Activated CD8-positive, alpha-beta memory T cell treated with anti-CD3 and anti-CD28 coated beads for 36 hours (primary cell): Measurements from ENCODE around the gene ADGRG6. TPM values are rescaled to one million over a fixed set of nuclear protein-coding genes. Genes with fewer than 3 reads are reported as not detected.
"Not testable (repeated sequence)": the region's sequence is repeated elsewhere in the genome, so short reads cannot be mapped to it uniquely, and the experiment has no call there.

Experiments used
- CTCF ChIA-PET: fragments of 350-600 bp; sonication (Branson Sonifier 250); formaldehyde crosslinking; loops from one replicate; lab custom pipeline; 2021; ENCODE audit warnings: antibody characterized with exemption; lab: Charles Lee
- POLR2A ChIA-PET: fragments of 350-600 bp; sonication (Branson Sonifier 250); formaldehyde crosslinking; loops from one replicate; lab custom pipeline; 2021; ENCODE audit warnings: antibody characterized with exemption; lab: Charles Lee
- total RNA-seq, 2 experiments: library from RNA; stranded (reverse); gene quantifications; one replicate each; pipeline ENCODE4 v1.2.3, GENCODE V29; 2021

Gene ADGRG6
- total RNA-seq = under 1 TPM; 0.67 to 0.73 TPM

GRCh38 chr6:142301651-142302391, at the start of gene ADGRG6:
ADGRG6 (plus strand) TSS chr6:142302007; CDS start chr6:142302330, 323 bp downstream.
- ChIA-PET CTCF (no interaction called here), POLR2A (no interaction called here)

DNA sequence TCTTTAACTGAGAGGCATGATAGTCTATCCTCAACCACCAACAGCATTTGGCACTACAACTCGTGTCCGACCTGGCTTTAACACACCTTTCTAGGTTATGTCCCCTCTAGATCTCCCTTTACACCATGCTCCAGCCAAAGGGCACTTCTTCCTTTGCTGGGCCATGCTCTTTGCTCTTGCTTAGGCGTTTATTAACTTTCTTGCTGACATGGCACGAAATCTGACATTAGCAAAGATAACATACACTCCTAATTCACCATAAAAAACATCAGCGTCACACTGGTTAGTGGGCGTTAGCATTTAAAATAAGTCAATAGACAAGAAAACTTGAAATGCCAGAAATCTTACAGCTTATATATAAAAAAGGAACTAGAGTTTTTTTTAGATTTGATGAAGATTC, 47.3 kb upstream of the ADGRG6 start:
- CTCF ChIA-PET = no interaction called here
- POLR2A ChIA-PET = no interaction called here

GRCh38 chr6:142255785-142256184, 46.0 kb upstream of the ADGRG6 start:
- POLR2A ChIA-PET = no interaction called here
- CTCF ChIA-PET = no interaction called here

GRCh38 chr6:142258305-142258704, 43.5 kb upstream of the ADGRG6 start:
- ChIA-PET CTCF (no interaction called here), POLR2A (no interaction called here)

- ChIA-PET CTCF (no interaction called here), POLR2A (no interaction called here)
These were observed 43.0 kb upstream of the ADGRG6 start for GRCh38 chr6:142258757-142259156.

DNA sequence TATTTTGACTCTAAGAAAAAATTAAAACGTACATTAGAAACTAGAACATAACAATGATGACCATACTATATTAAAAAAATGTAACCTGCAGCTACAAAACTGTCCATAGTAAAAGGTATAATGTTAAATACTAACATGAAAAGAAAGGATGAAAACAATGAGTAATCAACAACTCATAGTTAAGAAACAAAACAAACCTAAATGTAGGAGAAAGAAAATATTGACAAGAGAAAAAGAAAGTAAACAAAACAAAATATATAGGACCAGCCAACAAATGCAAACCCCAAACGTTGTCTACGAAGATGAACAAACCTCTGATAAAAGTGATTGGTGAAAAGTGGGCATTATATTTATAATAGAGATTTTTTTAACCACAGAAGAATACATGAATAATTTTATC, 41.1 kb upstream of the ADGRG6 start:
- POLR2A ChIA-PET = no interaction called here

GRCh38 chr6:142262231-142262630, 39.6 kb upstream of the ADGRG6 start:
- POLR2A ChIA-PET = no interaction called here
- CTCF ChIA-PET = no interaction called here

More for the DNA sequence above, 41.1 kb upstream of the ADGRG6 start:
- CTCF ChIA-PET = no interaction called here

DNA sequence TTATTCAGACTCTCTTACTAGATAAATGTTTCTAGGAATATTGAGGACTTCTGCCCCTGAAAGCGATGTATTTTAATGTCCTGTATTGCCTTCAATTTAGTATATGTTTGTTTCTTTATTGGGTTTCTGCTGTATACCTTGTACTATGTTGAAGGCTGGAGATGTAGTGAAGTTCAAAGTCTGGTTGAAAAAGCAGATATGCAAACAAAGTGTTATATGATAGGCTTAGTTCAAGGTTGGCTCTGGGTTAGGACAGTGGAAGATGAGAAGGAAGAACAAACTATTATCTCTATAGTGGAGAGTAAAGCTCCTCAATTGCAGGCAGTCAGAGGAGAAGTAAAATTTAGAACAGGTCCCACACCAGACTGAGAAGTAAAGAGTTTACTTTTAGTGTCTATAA, 36.3 kb upstream of the ADGRG6 start:
- ChIA-PET CTCF (no interaction called here), POLR2A (no interaction called here)

DNA sequence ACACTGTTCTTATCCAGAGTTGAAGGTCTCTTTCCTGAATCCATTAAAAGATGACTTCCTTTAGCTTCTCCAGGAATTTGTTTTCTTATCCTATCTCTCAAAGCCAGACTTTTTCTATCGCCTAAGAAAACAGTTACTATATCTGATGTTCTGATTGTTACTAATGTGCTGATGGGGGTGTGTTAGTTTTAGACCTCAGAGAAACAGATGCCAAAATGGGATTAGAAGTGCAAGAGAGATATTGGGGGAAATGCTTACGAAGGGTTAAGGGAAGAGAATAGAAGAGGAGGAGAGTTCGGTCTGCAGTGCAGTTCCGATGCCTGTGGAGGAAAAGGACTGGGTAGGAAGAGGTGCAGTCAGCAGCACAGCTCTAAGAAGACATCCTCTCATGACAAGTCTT, 35.7 kb upstream of the ADGRG6 start:
- ChIA-PET CTCF (no interaction called here), POLR2A (no interaction called here)

GRCh38 chr6:142271476-142271875, 30.3 kb upstream of the ADGRG6 start:
- CTCF ChIA-PET = no interaction called here
- POLR2A ChIA-PET = no interaction called here

GRCh38 chr6:142274656-142275055, 27.2 kb upstream of the ADGRG6 start:
- CTCF ChIA-PET = no interaction called here
- POLR2A ChIA-PET = no interaction called here

DNA sequence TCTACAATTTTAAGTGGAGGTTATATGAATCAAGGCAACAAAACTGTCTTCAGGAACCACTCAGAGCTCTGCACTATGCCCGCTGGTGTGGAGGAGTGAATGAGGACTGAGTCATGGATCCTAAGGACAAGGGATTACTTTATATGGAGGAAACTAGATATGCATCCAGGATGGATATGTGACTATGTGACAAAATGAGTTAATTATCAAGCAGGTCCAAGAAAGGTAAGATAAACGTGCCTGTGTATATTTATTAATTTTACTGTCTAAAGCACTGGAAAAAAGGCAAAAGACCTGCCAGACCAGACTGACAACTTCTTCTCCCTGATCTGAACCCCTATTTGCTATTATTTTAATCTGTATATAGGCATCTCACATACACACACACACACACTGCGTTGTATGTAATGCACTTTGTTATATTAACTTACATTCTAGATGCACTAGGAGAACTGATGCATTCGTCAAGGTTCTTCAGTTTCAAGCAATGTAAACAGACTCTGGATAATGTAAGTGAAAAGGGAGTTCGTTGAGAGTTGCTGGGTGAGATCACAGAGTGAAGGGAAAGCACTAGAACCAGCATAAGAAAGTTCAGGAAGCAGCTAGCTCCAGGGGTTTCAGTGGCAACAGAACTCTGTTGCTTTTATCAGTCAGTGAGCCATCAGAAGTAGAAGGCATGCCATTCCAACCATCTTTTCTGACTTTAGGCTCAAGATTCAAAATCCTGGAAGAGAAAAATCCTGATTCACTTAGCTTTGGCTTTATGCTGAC, 26.4 kb upstream of the ADGRG6 start:
- ChIA-PET POLR2A (no interaction called here), CTCF (no interaction called here)

DNA sequence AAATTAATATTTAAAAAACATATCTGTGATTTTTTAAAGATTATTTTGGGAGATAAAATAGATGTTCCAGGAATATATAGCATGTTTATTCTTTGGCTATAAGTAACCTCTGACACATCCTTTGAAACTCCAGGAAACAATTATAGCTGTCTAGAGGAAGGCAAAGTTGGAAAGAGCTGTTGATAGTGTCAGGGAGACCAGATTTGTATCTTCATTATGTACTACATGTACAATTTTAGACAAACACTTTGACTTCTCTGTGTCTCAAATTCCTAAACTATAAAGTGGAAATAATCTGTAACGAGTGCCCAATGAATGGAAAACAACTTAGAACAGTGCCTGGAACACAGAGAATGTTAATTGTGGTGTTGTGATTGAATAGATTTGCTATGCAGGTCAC, 25.6 kb upstream of the ADGRG6 start:
- POLR2A ChIA-PET = no interaction called here
- CTCF ChIA-PET = no interaction called here

DNA sequence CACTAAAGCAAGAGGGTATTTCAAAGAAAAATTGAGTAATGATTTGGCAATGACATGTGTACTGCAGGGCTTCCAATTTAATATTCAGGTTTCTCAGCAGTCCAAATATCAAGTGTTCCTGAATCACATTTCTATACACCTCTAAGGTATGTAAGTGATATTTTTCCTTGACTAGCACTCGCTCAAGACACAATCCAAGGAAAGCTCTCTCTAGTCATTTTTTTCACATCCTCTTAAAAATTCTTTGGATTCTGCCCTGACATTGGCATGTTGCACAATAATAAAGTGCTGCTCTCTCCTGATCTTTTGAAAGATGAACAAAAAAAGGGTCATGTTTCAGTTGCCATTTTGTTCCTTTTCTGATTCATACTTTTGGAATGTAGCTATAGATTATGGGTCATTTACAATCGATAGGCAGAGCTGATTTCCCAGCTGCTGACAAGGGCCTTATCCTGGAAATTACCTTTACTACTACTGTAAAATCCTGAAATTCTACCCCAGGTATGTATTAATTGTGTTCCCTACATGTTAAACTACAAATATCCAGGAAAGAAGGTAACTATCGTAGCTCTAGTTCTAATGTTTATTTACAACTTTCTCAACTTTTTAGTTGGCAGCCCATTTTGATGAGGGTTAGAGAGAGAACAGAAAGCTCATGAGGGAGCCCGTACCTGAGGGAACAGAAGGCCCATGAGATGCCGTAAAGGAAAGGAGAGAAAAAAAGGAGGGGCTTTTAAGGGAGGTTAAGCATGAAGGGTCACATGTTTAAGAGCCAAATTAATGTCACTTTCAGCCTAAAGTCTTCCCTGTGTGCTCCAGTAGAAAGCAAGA, 22.2 kb upstream of the ADGRG6 start:
- CTCF ChIA-PET = no interaction called here
- POLR2A ChIA-PET = no interaction called here

- CTCF ChIA-PET = no interaction called here
- POLR2A ChIA-PET = no interaction called here
These were observed 21.5 kb upstream of the ADGRG6 start for GRCh38 chr6:142280265-142280664.

DNA sequence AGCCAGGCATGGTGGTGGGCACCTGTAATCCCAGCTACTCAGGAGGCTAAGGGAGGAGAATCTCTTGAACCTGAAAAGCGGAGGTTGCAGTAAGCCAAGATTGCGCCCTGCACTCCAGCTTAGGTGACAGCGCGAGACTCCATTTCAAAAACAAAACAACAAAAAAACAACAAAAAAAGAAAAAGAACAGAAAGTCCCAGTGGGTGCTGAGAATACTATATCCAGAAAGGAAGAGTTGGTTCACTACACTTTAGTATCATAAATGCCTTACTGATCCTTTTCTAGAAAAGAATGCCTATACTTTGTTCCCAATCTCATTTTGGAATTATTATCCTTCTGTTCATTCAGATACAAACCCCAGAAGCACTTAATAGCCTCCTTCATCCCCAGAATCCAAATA, 20.9 kb upstream of the ADGRG6 start:
- CTCF ChIA-PET = no interaction called here

DNA sequence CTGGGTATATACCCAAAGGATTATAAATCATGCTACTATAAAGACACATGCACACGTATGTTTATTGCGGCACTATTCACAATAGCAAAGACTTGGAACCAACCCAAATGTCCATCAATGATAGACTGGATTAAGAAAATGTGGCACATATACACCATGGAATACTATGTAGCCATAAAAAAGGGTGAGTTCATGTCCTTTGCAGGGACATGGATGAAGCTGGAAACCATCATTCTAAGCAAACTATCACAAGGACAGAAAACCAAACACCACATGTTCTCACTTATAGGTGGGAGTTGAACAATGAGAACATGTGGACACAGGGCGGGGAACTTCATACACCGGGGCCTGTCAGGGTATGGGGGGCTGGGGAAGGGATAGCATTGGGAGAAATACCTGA, 18.7 kb upstream of the ADGRG6 start:
- POLR2A ChIA-PET, CTCF ChIA-PET: not testable (repeated sequence)

More for the DNA sequence above, 20.9 kb upstream of the ADGRG6 start:
- POLR2A ChIA-PET = no interaction called here

GRCh38 chr6:142284419-142284818, 17.4 kb upstream of the ADGRG6 start:
- CTCF ChIA-PET = no interaction called here
- POLR2A ChIA-PET = no interaction called here

DNA sequence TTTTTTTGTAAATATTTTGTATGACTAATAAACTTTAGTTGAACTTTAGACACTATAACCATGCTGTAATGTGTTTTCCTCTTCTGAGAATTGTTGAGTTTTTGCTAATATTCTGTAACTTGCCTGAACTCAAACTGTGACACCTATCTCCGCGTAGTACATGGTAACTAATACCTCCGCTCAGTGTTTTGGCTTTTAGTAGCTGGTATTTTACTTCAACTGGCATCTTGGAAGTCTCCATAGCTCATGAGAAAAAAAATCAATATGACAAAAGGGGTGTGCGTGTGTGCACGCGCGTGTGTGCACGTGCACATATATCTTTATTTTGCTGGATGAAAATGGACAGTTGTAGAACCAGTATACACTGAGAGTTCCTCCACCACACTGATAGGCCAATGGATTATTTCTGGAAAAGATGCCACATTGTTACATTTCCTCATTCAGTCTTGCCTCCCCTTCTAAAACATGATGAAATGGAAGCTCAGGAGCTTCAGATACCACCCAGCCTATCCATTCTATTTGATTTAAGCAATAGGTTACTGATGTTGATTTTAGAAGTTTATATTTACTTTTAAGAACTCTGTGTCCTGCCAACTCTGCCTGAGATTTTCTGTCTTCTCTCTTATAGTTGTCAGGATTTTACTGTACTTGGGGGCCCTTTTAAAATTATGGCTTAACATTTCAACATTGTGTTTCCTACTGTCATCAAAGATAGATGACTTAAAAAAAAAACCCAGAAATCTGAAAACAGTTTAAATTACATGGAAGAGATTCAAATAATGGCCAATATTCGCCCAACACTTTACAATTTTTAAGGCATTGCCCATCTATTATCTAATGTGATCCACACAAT, 16.3 kb upstream of the ADGRG6 start:
- CTCF ChIA-PET = no interaction called here
- POLR2A ChIA-PET = no interaction called here

DNA sequence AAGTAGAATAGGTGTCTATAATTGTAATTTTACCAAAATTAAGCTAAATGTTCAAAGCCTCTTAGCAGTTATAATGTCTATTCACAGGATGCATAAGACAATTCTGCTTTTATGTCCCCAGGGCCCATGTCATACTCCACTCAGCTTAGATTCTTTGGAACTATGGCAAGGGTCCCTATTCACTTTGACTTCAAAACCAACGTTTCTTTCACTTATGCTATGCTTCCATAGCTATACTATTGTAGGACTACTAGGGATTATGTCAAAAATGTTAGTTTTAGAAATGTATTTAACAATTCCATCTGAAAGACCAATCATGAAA, 15.8 kb upstream of the ADGRG6 start:
- CTCF ChIA-PET = no interaction called here
- POLR2A ChIA-PET = no interaction called here
